HG02840 (cell line): Measurements from ENCODE around the gene NUP107.

Source experiments
- ATAC-seq: cut with Tn5 transposase; IDR thresholded peaks from one replicate; pipeline ENCODE4 v1.9.1; 2021; ENCODE audit warnings: mild to moderate bottlenecking, moderate library complexity, moderate number of reproducible peaks; ENCODE audit not compliant: unreplicated experiment, low FRiP score

The NUP107 gene

GRCh38 chr12:68733661-68734071 lies 46.9 kb downstream of the NUP107 start:
- no peak for ATAC-seq

- ATAC-seq, result no peak
These were observed 53.1 kb downstream of the NUP107 start for GRCh38 chr12:68739891-68740290.

- ATAC-seq, result no peak
These were observed 56.6 kb downstream of the NUP107 start for GRCh38 chr12:68743356-68743755.

DNA sequence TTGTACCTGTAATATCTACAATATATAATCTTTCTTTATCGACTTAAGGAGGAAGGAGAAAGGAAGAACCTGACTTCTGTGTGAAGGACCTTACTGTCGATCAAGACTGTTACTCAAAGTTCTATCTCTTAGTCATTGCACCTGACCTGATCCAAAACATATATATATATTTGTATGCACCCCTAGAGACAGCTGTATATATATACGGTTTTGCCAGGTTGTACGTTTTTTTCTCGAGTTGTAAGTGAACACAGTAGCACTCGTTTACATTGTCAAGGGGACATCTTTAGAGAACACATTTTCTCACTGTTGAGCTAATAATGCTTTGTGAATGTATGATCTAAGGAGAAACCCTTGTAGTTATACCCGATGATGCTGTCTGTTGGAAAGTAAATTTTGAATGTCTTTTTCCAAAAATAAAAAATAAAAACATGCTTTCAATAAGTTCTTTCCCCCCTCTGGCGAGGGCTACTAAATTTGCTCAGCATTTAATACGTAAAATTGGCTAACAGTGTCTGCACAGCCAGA lies 58.7 kb downstream of the NUP107 start:
- ATAC-seq, result no peak

GRCh38 chr12:68745904-68746571 lies 59.3 kb downstream of the NUP107 start, which contains the start of gene SLC35E3:
Gene SLC35E3 (plus strand): TSS chr12:68746176. CDS start chr12:68746378, 202 bp downstream.
- peak; percentile 94 for ATAC-seq

GRCh38 chr12:68746572-68747180 lies 59.9 kb downstream of the NUP107 start:
- peak; percentile 40 for ATAC-seq

DNA sequence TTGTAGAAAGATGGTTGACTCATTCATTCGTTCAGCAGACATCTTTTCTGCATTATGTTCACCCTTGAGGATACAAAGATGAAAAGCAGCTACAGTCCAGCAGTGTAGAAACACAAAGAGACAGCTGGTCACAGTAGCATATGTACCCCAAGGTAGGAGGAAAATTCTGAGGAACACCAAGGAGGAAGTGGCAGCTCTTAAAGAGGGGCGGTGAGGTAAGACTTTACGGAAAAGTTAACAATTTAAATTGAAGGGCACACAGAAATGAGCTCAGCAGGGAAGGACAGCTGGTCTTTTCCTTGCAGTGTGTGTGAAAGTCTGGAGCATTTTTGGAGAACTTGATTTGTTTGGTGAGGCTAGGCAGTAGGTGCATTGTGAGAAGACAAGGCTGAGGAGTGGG lies 62.7 kb downstream of the NUP107 start:
- no peak for ATAC-seq

GRCh38 chr12:68749861-68750260 lies 63.1 kb downstream of the NUP107 start:
- ATAC-seq, result no peak

GRCh38 chr12:68750506-68750905 lies 63.7 kb downstream of the NUP107 start:
- ATAC-seq, result no peak

DNA sequence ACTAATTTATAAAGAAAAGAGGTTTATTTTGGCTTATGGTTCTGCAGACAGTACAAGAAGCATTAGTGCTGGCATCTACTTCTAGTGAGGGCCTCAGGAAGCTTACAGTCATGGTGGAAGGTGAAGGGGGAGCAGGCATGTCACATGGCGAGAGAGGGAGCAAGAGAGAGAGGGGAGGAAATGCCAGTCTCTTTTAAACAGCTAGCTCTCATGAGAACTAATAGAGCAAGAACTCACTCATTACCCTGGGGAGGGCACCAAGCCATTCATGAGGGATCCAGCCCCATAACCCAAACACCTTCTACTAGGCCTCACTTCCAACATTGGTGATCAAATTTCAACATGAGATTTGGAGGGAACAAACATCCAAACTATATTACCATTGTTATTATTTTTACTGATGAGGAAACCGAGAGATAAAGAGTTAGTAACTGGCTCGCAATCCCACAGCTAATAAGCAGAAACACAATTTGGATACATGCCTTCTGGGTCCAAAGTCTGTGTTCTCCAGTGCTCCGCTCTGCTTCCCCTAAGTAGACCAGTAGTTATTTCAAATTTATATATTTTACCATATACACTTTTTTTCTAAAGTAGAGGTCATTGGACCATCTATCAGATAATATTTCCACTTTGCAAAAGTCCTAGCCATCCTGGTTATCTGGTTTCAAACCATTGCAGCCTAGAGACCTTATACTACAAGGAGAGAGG lies 68.9 kb downstream of the NUP107 start:
- ATAC-seq, result no peak

GRCh38 chr12:68759852-68760251 lies 73.1 kb downstream of the NUP107 start:
- ATAC-seq, result no peak

DNA sequence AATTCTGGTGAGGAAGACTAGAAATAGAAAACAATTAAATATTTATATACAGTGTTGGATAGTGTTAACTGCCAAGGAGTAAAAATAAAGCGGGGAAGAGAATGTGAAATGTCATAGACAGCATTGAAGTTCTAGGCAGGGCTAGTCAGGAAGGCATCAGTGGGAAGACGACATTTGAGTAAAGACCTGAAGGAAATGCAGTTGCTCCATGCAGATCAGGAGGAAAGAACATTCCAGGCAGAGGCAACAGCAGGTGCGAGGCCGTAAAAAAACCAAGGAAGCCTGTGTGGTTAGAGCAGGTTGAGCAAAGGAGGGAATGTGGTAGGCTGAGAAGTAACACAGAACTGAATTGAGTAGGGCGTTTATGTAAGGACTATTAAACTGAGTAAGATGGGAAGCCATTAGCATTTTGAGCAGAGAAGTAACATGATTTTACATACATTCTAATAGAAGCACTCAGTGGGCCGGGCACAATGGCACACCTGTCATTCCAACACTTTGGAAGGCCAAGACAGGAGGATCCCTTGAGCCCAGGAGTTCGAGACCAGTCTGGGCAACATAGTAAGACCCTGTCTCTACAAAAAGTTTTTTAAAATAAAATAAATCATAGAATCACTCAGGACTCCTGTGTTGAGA lies 74.1 kb downstream of the NUP107 start:
- no peak for ATAC-seq

DNA sequence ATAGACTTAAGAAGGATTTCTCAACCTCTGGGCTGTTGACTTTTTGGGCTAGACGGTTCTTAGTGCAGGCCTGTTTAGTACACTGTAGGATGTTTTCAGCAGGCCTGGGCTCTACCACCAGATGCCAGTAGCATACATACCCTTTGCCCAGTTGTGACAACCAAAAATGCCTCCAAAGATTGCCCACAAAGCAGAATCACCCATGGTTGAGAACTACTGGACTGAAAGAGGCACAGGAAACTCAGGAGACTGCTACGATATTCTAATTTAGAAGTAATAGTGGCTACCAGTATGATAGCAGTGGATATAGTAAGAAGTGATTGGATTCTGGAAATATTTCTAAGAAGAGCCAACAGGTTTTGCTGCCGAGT lies 74.6 kb downstream of the NUP107 start:
- no peak for ATAC-seq

- no peak for ATAC-seq
These were observed 75.3 kb downstream of the NUP107 start for GRCh38 chr12:68761901-68762630.

DNA sequence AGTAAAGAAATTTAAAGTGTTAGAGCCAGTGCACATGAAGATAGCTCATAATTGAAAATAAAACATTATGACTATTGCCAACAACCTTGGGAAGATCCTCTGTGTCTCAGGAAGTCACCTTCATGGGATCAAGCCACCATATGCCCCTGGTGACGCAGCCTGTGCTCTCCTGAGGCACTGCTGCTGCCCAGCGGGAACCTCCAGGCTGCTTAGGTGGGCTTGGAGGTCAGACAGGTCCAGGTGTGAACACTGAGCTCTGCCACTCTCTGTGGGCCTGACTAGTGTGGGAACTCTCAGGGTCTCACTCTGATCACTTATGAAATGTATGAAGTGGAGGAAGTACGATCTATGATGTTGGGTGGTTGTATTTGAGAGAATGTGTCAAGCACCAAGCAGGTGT lies 75.9 kb downstream of the NUP107 start:
- no peak for ATAC-seq

- no peak for ATAC-seq
These were observed 78.9 kb downstream of the NUP107 start for GRCh38 chr12:68765696-68766095.

- no peak for ATAC-seq
These were observed 79.9 kb downstream of the NUP107 start for GRCh38 chr12:68766646-68767045.

GRCh38 chr12:68767191-68767590 lies 80.4 kb downstream of the NUP107 start:
- ATAC-seq, result no peak

DNA sequence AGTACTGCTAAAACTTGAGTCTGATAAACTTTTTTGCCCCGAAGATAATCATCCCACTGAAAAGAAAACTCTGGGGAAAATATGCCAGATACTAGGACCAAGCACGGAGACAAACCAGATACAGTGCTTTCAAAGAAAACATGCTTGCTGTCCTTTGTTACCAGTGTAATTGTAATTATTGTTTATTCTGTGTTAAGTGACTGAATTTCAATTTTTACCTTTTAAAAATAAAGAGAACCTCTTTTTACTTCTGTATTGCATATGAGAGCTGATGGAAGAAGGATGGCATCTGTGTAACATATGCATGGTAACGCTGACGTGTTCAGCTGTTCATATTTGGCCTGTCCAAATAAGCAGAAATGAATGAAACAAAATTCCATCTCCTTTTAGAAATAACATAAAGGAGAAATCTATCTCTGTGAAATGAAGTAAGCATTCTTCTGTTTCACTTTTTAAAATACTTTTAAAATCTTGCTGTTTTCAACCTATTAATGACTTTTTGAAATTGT lies 81.7 kb downstream of the NUP107 start:
- no peak for ATAC-seq

DNA sequence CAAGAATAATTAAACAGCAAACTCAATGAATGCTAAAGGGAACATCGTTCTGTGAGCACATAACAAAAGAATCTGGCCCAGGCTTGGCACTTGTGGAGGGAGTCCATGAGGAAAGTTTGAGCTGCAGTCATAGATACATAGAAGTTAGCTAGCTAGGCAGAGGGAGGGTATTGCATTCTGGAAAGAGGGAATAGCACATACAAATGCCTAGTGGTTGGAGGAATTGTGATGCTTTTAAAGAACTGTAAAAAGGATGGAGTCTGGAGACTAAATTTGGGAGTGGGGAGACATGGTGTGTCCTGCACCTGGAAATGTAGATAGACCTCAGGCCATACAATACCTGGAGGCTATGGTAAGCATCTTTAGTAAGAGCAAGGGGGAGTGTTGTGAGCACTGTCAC lies 83.2 kb downstream of the NUP107 start:
- no peak for ATAC-seq
